ENCODE results near the gene FAN1. TPM values are rescaled to one million over a fixed set of nuclear protein-coding genes. Genes with fewer than 3 reads are reported as not detected.

The FAN1 gene
- total and polyA plus RNA-seq, 2 of the 13 experiments (the other 11 are each of a cell fraction or from before 2014, with no cell fraction given): 10.8 to 20.1 TPM

GRCh38 chr15:30990036-30990435 lies 86.3 kb downstream of the FAN1 start (continued):
- TF ChIP-seq, protein P1, sequence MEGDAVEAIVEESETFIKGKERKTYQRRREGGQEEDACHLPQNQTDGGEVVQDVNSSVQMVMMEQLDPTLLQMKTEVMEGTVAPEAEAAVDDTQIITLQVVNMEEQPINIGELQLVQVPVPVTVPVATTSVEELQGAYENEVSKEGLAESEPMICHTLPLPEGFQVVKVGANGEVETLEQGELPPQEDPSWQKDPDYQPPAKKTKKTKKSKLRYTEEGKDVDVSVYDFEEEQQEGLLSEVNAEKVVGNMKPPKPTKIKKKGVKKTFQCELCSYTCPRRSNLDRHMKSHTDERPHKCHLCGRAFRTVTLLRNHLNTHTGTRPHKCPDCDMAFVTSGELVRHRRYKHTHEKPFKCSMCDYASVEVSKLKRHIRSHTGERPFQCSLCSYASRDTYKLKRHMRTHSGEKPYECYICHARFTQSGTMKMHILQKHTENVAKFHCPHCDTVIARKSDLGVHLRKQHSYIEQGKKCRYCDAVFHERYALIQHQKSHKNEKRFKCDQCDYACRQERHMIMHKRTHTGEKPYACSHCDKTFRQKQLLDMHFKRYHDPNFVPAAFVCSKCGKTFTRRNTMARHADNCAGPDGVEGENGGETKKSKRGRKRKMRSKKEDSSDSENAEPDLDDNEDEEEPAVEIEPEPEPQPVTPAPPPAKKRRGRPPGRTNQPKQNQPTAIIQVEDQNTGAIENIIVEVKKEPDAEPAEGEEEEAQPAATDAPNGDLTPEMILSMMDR (CRISPR knock-in tag; IDR thresholded peaks at IDR 0.05): 0 out of 2 replicates have a peak, but pooled peaks have one; percentile 4
- no peak for TF ChIP-seq GPBP1L1 (CRISPR knock-in tag; IDR thresholded peaks at IDR 0.05)
- TF ChIP-seq KLF6 (CRISPR knock-in tag; IDR thresholded peaks at IDR 0.05): no peak
- no peak for TF ChIP-seq ELF3 (CRISPR knock-in tag; IDR thresholded peaks at IDR 0.05)
- TF ChIP-seq RBAK (CRISPR knock-in tag; IDR thresholded peaks at IDR 0.05): no peak
- TF ChIP-seq TEF (CRISPR knock-in tag; IDR thresholded peaks at IDR 0.05): no peak
- TF ChIP-seq ZNF337 (CRISPR knock-in tag; IDR thresholded peaks at IDR 0.05; ENCODE audit: borderline replicate concordance, low read depth): no peak
- TF ChIP-seq, protein P2, sequence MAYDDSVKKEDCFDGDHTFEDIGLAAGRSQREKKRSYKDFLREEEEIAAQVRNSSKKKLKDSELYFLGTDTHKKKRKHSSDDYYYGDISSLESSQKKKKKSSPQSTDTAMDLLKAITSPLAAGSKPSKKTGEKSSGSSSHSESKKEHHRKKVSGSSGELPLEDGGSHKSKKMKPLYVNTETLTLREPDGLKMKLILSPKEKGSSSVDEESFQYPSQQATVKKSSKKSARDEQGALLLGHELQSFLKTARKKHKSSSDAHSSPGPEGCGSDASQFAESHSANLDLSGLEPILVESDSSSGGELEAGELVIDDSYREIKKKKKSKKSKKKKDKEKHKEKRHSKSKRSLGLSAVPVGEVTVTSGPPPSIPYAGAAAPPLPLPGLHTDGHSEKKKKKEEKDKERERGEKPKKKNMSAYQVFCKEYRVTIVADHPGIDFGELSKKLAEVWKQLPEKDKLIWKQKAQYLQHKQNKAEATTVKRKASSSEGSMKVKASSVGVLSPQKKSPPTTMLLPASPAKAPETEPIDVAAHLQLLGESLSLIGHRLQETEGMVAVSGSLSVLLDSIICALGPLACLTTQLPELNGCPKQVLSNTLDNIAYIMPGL (CRISPR knock-in tag; IDR thresholded peaks at IDR 0.05; ENCODE audit: borderline replicate concordance in 1 of 2, low read depth in 1 of 2): 0 out of 4 replicates have a peak, but pooled peaks of 1 of the 2 experiments have one; percentile 19
